Panc1 (cell line): ENCODE data around the gene AHNAK. TPM values are rescaled to one million over a fixed set of nuclear protein-coding genes. Genes with fewer than 3 reads are reported as not detected.

Experiments used
- ATAC-seq: fragments of 200-7000 bp; cut with Tn5 transposase; 2 replicates; pipeline ENCODE4 v1.9.1; 2020; ENCODE audit warnings: mild to moderate bottlenecking, moderate library complexity
- BruUV-seq: library from RNA; stranded (reverse); fragments of 400-500 nt; replicated peaks from 2 replicates; lab custom pipeline; 2021; lab: Mats Ljungman, UMichigan
- CTCF ChIA-PET: fragments of 300-600 bp; sonication (Branson Sonifier 250); formaldehyde crosslinking; loops from one replicate; lab custom pipeline; 2022; ENCODE audit warnings: antibody characterized with exemption; lab: Charles Lee
- POLR2A ChIA-PET: fragments of 300-600 bp; sonication (Branson Sonifier 250); formaldehyde crosslinking; loops from one replicate; lab custom pipeline; 2022; ENCODE audit warnings: antibody characterized with exemption; lab: Charles Lee
- DNase-seq: peaks from one replicate; pipeline ENCODE4 v3.0.0-alpha.2; 2010; ENCODE audit warnings: low read depth, low spot score
- H3K27ac ChIP-seq: 2 replicates; pipeline ENCODE4 v1.5.1; 2011; ENCODE audit warnings: mild to moderate bottlenecking, low read length, inconsistent platforms
- H3K27me3 ChIP-seq: fragments of 200-500 bp; sonication (Bioruptor generic); 2 replicates; pipeline ENCODE4 v1.6.0; 2014; ENCODE audit warnings: low read length, inconsistent platforms; ENCODE audit not compliant: control insufficient read depth, insufficient read depth
- H3K36me3 ChIP-seq: fragments of 200-500 bp; sonication (Bioruptor generic); 2 replicates; pipeline ENCODE4 v1.5.1; 2014; ENCODE audit warnings: inconsistent platforms, mild to moderate bottlenecking, low read length, moderate library complexity; ENCODE audit not compliant: control insufficient read depth, insufficient read depth
- H3K4me1 ChIP-seq: 2 replicates; pipeline ENCODE4 v1.5.1; 2011; ENCODE audit warnings: inconsistent platforms, mild to moderate bottlenecking, low read length, moderate library complexity; ENCODE audit not compliant: control insufficient read depth, insufficient read depth
- H3K4me3 ChIP-seq, 2 experiments: 2 replicates each; pipeline ENCODE4 v1.5.1; 2011 to 2012; ENCODE audit warnings: low read depth in 2 of 2, low read length in 2 of 2, mild to moderate bottlenecking in 2 of 2, inconsistent platforms in 1 of 2, moderate library complexity in 1 of 2
- H3K9me3 ChIP-seq: fragments of 200-500 bp; sonication (Bioruptor generic); 2 replicates; pipeline ENCODE4 v1.5.1; 2014; ENCODE audit warnings: low read depth, mild to moderate bottlenecking, inconsistent platforms, low read length, moderate library complexity; ENCODE audit not compliant: control insufficient read depth, insufficient read depth
- CTCF ChIP-seq: fragments of 450-650 bp; IDR thresholded peaks from 2 replicates; pipeline ENCODE4 v1.5.1; 2017; ENCODE audit warnings: mild to moderate bottlenecking
- POLR2AphosphoS5 ChIP-seq: IDR thresholded peaks from 2 replicates; pipeline ENCODE4 v1.6.1; 2012; ENCODE audit warnings: mild to moderate bottlenecking, low read depth, low read length, moderate library complexity
- REST ChIP-seq, 2 experiments: IDR thresholded peaks; 2 replicates each; pipeline ENCODE4 v1.6.1; 2011 to 2012; ENCODE audit warnings: low read depth in 2 of 2, control low read depth in 1 of 2, low read length in 1 of 2, mild to moderate bottlenecking in 1 of 2, moderate library complexity in 1 of 2; ENCODE audit not compliant: insufficient read depth in 1 of 2
- SIN3A ChIP-seq: IDR thresholded peaks from 2 replicates; pipeline ENCODE4 v1.6.1; 2012; ENCODE audit warnings: low read depth, mild to moderate bottlenecking, low read length, moderate library complexity, borderline replicate concordance; ENCODE audit not compliant: insufficient read depth
- TCF7L2 ChIP-seq: IDR thresholded peaks from 2 replicates; pipeline ENCODE4 v1.6.1; 2011; ENCODE audit warnings: mild to moderate bottlenecking, low read depth, low read length, inconsistent platforms
- in situ Hi-C: cut with HindIII; loops from 2 replicates; pipeline ENCODE4 v1.10.0; 2016; ENCODE audit warnings: low sequenced_read_pairs, low pct_unique_long_range_greater_than_20kb
- intact Hi-C: fragments of 100-400 bp; cut with micrococcal nuclease; formaldehyde crosslinking; loops from one replicate; pipeline ENCODE4 v1.10.0; 2022; ENCODE audit not compliant: unreplicated experiment
- total RNA-seq: library from RNA; stranded (reverse); gene quantifications from one replicate; pipeline ENCODE4 v1.2.1, GENCODE V29; 2021; ENCODE audit not compliant: unreplicated experiment

AHNAK gene
- total RNA-seq, 1 experiment from 2014 or later: 844 TPM

- H3K36me3 ChIP-seq: peaks cover 43% of the 10 kb centered on the region
- BruUV-seq: no TSS peak
- no peak overlapping the region for H3K4me3 ChIP-seq
- intact Hi-C loops (no loop called here), in situ Hi-C loops (no loop called here)
- ATAC-seq (no peak), DNase-seq (no peak)
- no peaks in the 10 kb centered on the region for H3K27me3 ChIP-seq
- H3K27ac ChIP-seq: no peak overlapping the region; the same call in 1 of the 2 replicates
- H3K4me1 ChIP-seq: peaks cover 37% of the 10 kb centered on the region
- H3K9me3 ChIP-seq: no peaks in the 10 kb centered on the region
- CTCF ChIA-PET: no interaction called here
- POLR2A ChIA-PET: interaction anchor here (1.1 kb wide), 1 partner anchor 11 kb away, joined by 4 read pairs; no protein-coding TSS in a partner anchor
- TF ChIP-seq CTCF: no peak
- no peak for TF ChIP-seq REST (IDR thresholded peaks at IDR 0.05; ENCODE audit: insufficient read depth in 1 of 2, low read depth in 2 of 2, low read length in 1 of 2)
- no peak for TF ChIP-seq POLR2AphosphoS5
- no peak for TF ChIP-seq SIN3A
- no peak for TF ChIP-seq TCF7L2
These were observed 23.0 kb upstream of the AHNAK start for GRCh38 chr11:62569611-62570010.

- H3K36me3 ChIP-seq: peaks cover 34% of the 10 kb centered on the region
These were observed 20.5 kb upstream of the AHNAK start for GRCh38 chr11:62567018-62567633.

More at GRCh38 chr11:62567018-62567633, 20.5 kb upstream of the AHNAK start:
- intact Hi-C loops (no loop called here), in situ Hi-C loops (no loop called here)
- Histone ChIP-seq H3K9me3 (no peaks in the 10 kb centered on the region), H3K4me1 (peaks cover 52% of the 10 kb centered on the region), H3K27me3 (no peaks in the 10 kb centered on the region), H3K27ac (peak overlapping the region; percentile 36; the same call in 1 of the 2 replicates), H3K4me3 (no peak overlapping the region)
- DNase-seq: no peak
- TF ChIP-seq TCF7L2 (no peak), POLR2AphosphoS5 (no peak), SIN3A (no peak), CTCF (no peak), REST (IDR thresholded peaks at IDR 0.05; ENCODE audit: insufficient read depth in 1 of 2, low read depth in 2 of 2, low read length in 1 of 2) (no peak)
- ChIA-PET POLR2A (interaction anchor here (0.7 kb wide), 1 partner anchor 24 kb away, joined by 9 read pairs; no protein-coding TSS in a partner anchor), CTCF (no interaction called here)
- no TSS peak for BruUV-seq
- no peak for ATAC-seq
